Stomach (tissue), 4 donors: Measurements from ENCODE around the gene KLF15.

Source experiments
- CTCF ChIP-seq, 7 experiments: fragments of 450-650 bp in 4 of 7; fragments of 200-600 bp in 3 of 7; sonication (generic) in 3 of 7; IDR thresholded peaks; one replicate each; pipeline ENCODE4 v1.5.1; 2016 to 2019; ENCODE audit warnings: antibody characterized with exemption in 7 of 7, control low read depth in 2 of 7, mild to moderate bottlenecking in 1 of 7
- POLR2A ChIP-seq, 4 donors: fragments of 450-650 bp; IDR thresholded peaks; one replicate each; pipeline ENCODE4 v1.6.1; 2016; ENCODE audit warnings: antibody characterized with exemption in 4 of 4, control low read depth in 2 of 4, mild to moderate bottlenecking in 1 of 4, moderate library complexity in 1 of 4

GRCh38 chr3:126389112-126389793, 32.0 kb upstream of the KLF15 start:
- no peak for TF ChIP-seq POLR2A (IDR thresholded peaks at IDR 0.05)
- peak in 6 of 7 experiments; percentile 72 to 98 (median 93) for TF ChIP-seq CTCF (IDR thresholded peaks at IDR 0.05)
